IMR-90 (cell line): Measurements from ENCODE around the gene SIK3. TPM values are rescaled to one million over a fixed set of nuclear protein-coding genes. Genes with fewer than 3 reads are reported as not detected.

Experiments
- ATAC-seq: fragments of 200-7000 bp; cut with Tn5 transposase; 2 replicates; pipeline ENCODE4 v1.9.1; 2020; ENCODE audit warnings: low read depth, mild to moderate bottlenecking, moderate library complexity
- BruUV-seq: library from RNA; stranded (reverse); fragments of 400-500 nt; replicated peaks from 2 replicates; lab custom pipeline; 2021; lab: Mats Ljungman, UMichigan
- CTCF ChIA-PET: fragments of 300-600 bp; formaldehyde crosslinking; extraction: SDS; loops from one replicate; lab custom pipeline; 2021; ENCODE audit warnings: antibody characterized with exemption; lab: Yijun Ruan, JAX
- POLR2A ChIA-PET: fragments of 300-600 bp; sonication (Branson Sonifier 250); formaldehyde crosslinking; loops from one replicate; lab custom pipeline; 2022; ENCODE audit warnings: antibody characterized with exemption; ENCODE audit not compliant: unreplicated experiment; lab: Charles Lee
- DNase-seq: peaks from one replicate; pipeline ENCODE4 v3.0.0; 2013
- H2AFZ ChIP-seq: replicated peaks from 2 replicates; pipeline ENCODE3; 2013; ENCODE audit warnings: low read length, mild to moderate bottlenecking; ENCODE audit not compliant: poor library complexity
- H2AK5ac ChIP-seq: 2 replicates; pipeline ENCODE4 v1.6.1; 2013; ENCODE audit warnings: low read depth, low read length, inconsistent platforms
- H2AK9ac ChIP-seq: replicated peaks from 2 replicates; pipeline ENCODE3; 2013; ENCODE audit warnings: mild to moderate bottlenecking, low read depth, low read length, moderate library complexity; ENCODE audit not compliant: poor library complexity
- H2BK120ac ChIP-seq: 2 replicates; pipeline ENCODE4 v1.6.1; 2013; ENCODE audit warnings: low read depth, low read length, inconsistent platforms
- H2BK15ac ChIP-seq: 3 replicates; pipeline ENCODE4 v1.6.1; 2013; ENCODE audit warnings: low read depth, low read length, inconsistent platforms
- H2BK20ac ChIP-seq: 2 replicates; pipeline ENCODE4 v1.6.1; 2013; ENCODE audit warnings: low read depth, mild to moderate bottlenecking, inconsistent platforms, low read length, moderate library complexity
- H2BK5ac ChIP-seq: 2 replicates; pipeline ENCODE4 v1.6.1; 2013; ENCODE audit warnings: mild to moderate bottlenecking, low read depth, low read length, inconsistent platforms; ENCODE audit not compliant: poor library complexity, severe bottlenecking
- H3K14ac ChIP-seq: replicated peaks from 2 replicates; pipeline ENCODE4 v1.6.1; 2013; ENCODE audit warnings: low read depth, low read length, inconsistent platforms
- H3K18ac ChIP-seq: 2 replicates; pipeline ENCODE4 v1.6.1; 2013; ENCODE audit warnings: low read depth, low read length, control low read depth
- H3K23ac ChIP-seq: 2 replicates; pipeline ENCODE4 v1.6.1; 2013; ENCODE audit warnings: low read depth, low read length, inconsistent platforms
- H3K27ac ChIP-seq: 2 replicates; pipeline ENCODE4 v1.5.1; 2013; ENCODE audit warnings: mild to moderate bottlenecking, control low read depth, low read length; ENCODE audit not compliant: insufficient read depth
- H3K27me3 ChIP-seq: 2 replicates; pipeline ENCODE4 v1.6.1; 2013; ENCODE audit warnings: low read length; ENCODE audit not compliant: control insufficient read depth, insufficient read depth
- H3K36me3 ChIP-seq: 2 replicates; pipeline ENCODE4 v1.6.1; 2013; ENCODE audit warnings: low read length, mixed read lengths; ENCODE audit not compliant: control insufficient read depth, insufficient read depth
- H3K4ac ChIP-seq: 2 replicates; pipeline ENCODE4 v1.6.1; 2013; ENCODE audit warnings: low read depth, low read length, inconsistent platforms
- H3K4me1 ChIP-seq: 2 replicates; pipeline ENCODE4 v1.6.1; 2013; ENCODE audit warnings: low read length, mixed read lengths; ENCODE audit not compliant: control insufficient read depth, insufficient read depth
- H3K4me2 ChIP-seq: 2 replicates; pipeline ENCODE4 v1.6.1; 2013; ENCODE audit warnings: low read depth, mild to moderate bottlenecking, control low read depth, low read length, moderate library complexity
- H3K4me3 ChIP-seq: 2 replicates; pipeline ENCODE4 v1.5.1; 2013; ENCODE audit warnings: low read depth, mild to moderate bottlenecking, control low read depth, low read length, moderate library complexity; ENCODE audit not compliant: insufficient read depth
- H3K56ac ChIP-seq: 2 replicates; pipeline ENCODE4 v1.6.1; 2013; ENCODE audit warnings: low read length, inconsistent platforms; ENCODE audit not compliant: insufficient read depth; ENCODE audit errors: extremely low read depth
- H3K79me1 ChIP-seq, 2 experiments: 2 replicates each; pipeline ENCODE4 v1.6.1; 2013; ENCODE audit warnings: low read length in 2 of 2, inconsistent platforms in 1 of 2, low read depth in 1 of 2
- H3K9ac ChIP-seq: 2 replicates; pipeline ENCODE4 v1.6.1; 2013; ENCODE audit warnings: low read depth, low read length, control low read depth
- H3K9me1 ChIP-seq: 2 replicates; pipeline ENCODE4 v1.6.1; 2013; ENCODE audit warnings: low read length, inconsistent platforms; ENCODE audit not compliant: insufficient read depth
- H3K9me3 ChIP-seq: 2 replicates; pipeline ENCODE4 v1.6.1; 2013; ENCODE audit warnings: low read length; ENCODE audit not compliant: control insufficient read depth, insufficient read depth
- H4K20me1 ChIP-seq: 2 replicates; pipeline ENCODE4 v1.6.1; 2013; ENCODE audit warnings: low read length, inconsistent platforms; ENCODE audit not compliant: insufficient read depth
- H4K5ac ChIP-seq: 2 replicates; pipeline ENCODE4 v1.6.1; 2013; ENCODE audit warnings: mild to moderate bottlenecking, low read depth, low read length, control low read depth
- H4K8ac ChIP-seq, 2 experiments: 2 replicates each; pipeline ENCODE4 v1.6.1; 2013; ENCODE audit warnings: low read depth in 2 of 2, low read length in 2 of 2, control low read depth in 1 of 2, inconsistent platforms in 1 of 2
- H4K91ac ChIP-seq: 2 replicates; pipeline ENCODE4 v1.6.1; 2013; ENCODE audit warnings: low read depth, low read length, inconsistent platforms; ENCODE audit not compliant: insufficient read depth
- BHLHE40 ChIP-seq: fragments of 150-350 bp; IDR thresholded peaks from 2 replicates; pipeline ENCODE4 v1.6.1; 2016; ENCODE audit warnings: mild to moderate bottlenecking, low read depth, low read length
- ELK1 ChIP-seq: fragments of 150-350 bp; IDR thresholded peaks from 2 replicates; pipeline ENCODE4 v1.6.1; 2016; ENCODE audit warnings: low read depth, mild to moderate bottlenecking, low read length, moderate library complexity, borderline replicate concordance
- FOS ChIP-seq: fragments of 150-350 bp; IDR thresholded peaks from 2 replicates; pipeline ENCODE4 v1.6.1; 2016; ENCODE audit warnings: low read depth, low read length
- MAFK ChIP-seq: IDR thresholded peaks from 2 replicates; pipeline ENCODE4 v1.6.1; 2012; ENCODE audit warnings: low read depth, low read length, improper control_type of control experiment
- MAZ ChIP-seq: IDR thresholded peaks from 2 replicates; pipeline ENCODE4 v1.6.1; 2012; ENCODE audit warnings: low read depth, mild to moderate bottlenecking, low read length, improper control_type of control experiment, moderate library complexity, borderline replicate concordance
- MXI1 ChIP-seq: IDR thresholded peaks from 2 replicates; pipeline ENCODE4 v1.6.1; 2012; ENCODE audit warnings: low read depth, mild to moderate bottlenecking, low read length, moderate library complexity, borderline replicate concordance
- NFE2L2 ChIP-seq: fragments of 150-350 bp; IDR thresholded peaks from 2 replicates; pipeline ENCODE4 v1.6.1; 2016; ENCODE audit warnings: low read depth, mild to moderate bottlenecking, low read length
- POLR2A ChIP-seq: IDR thresholded peaks from 2 replicates; pipeline ENCODE4 v1.6.1; 2012; ENCODE audit warnings: mild to moderate bottlenecking, low read depth, low read length
- RAD21 ChIP-seq: IDR thresholded peaks from 2 replicates; pipeline ENCODE4 v1.6.1; 2012; ENCODE audit warnings: low read length, improper control_type of control experiment
- RCOR1 ChIP-seq: IDR thresholded peaks from 2 replicates; pipeline ENCODE4 v1.6.1; 2012; ENCODE audit warnings: mild to moderate bottlenecking, low read length, improper control_type of control experiment; ENCODE audit not compliant: insufficient replicate concordance
- RFX5 ChIP-seq: IDR thresholded peaks from 2 replicates; pipeline ENCODE4 v1.8.0; 2012; ENCODE audit warnings: low read depth, mild to moderate bottlenecking, low read length, moderate library complexity
- SMC3 ChIP-seq: fragments of 150-350 bp; IDR thresholded peaks from 2 replicates; pipeline ENCODE4 v1.6.1; 2016; ENCODE audit warnings: low read depth, mild to moderate bottlenecking, antibody characterized with exemption, low read length, moderate library complexity
- WGBS, 2 experiments: methylation state at CpG; one replicate each; pipeline versions ENCODE4 v1.1.5 to v1.1.7; 2013; ENCODE audit warnings: missing lambda C conversion rate in 2 of 2; ENCODE audit not compliant: insufficient read length in 1 of 2; ENCODE audit errors: extremely low coverage in 2 of 2; 5-methylcytosine and 5-hydroxymethylcytosine counted together
- dilution Hi-C: fragments of 300-500 bp; cut with HindIII; formaldehyde crosslinking; loops from one replicate; pipeline ENCODE4 v1.14.3; 2018; ENCODE audit warnings: low sequenced_read_pairs; ENCODE audit not compliant: unreplicated experiment
- in situ Hi-C: fragments of 300-500 bp; cut with MboI; formaldehyde crosslinking; loops from 3 replicates; pipeline ENCODE4 v1.14.3; 2019; ENCODE audit warnings: low sequenced_read_pairs, inconsistent platforms, mixed read lengths
- intact Hi-C: fragments of 100-400 bp; cut with micrococcal nuclease; formaldehyde crosslinking; loops from 2 replicates; pipeline ENCODE4 v1.10.0; 2022
- polyA plus RNA-seq, 3 experiments: library from polyadenylated mRNA; depleted of rRNA; stranded (reverse); fragments of >200 nt; gene quantifications; 2 replicates each; pipeline ENCODE4 v1.2.3, GENCODE V29; 2012; ENCODE audit warnings: low replicate concordance in 1 of 3
- total RNA-seq: library from RNA; depleted of rRNA; stranded (reverse); fragments of >200 nt; gene quantifications from 2 replicates; pipeline ENCODE4 v1.2.3, GENCODE V29; 2012
- TF ChIP-seq, protein P1 (sequence below): conservative IDR thresholded peaks from 2 replicates; pipeline ENCODE4 v1.5.1; 2012; ENCODE audit warnings: mild to moderate bottlenecking, low read depth, low read length, improper control_type of control experiment

The SIK3 gene
- total and polyA plus RNA-seq, 2 of the 4 experiments (the other 2 are of a cell fraction), result 8.2 to 9.1 TPM

DNA sequence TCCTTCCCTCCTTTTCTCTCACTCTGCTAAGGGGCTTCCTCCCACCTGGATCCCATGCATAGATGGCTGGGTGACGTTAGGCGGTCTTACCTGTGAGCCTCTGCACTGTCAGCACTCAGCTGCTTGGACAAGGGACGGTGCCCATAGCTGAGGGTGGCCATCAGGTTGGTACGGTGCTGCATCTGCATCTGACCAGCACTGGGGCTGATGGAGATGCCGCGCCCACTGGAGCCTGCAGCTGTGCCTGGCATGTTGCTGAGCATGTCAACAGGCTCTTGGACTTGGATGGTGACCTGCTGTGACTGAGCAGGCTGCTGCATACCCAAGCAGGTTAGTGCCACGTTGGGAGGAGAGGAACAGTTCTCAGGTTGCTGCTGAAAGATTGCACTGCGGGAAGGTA is 239.1 kb downstream of the SIK3 start:
- no peak for ATAC-seq
- Histone ChIP-seq H3K14ac (no peak overlapping the region), H3K36me3 (peaks cover 32% of the 10 kb centered on the region), H3K9ac (no peak overlapping the region), H4K5ac (no peak overlapping the region), H2AK9ac (no peak overlapping the region), H3K79me1 (peaks cover 0 to 9% of the 10 kb centered on the region in 2 experiments; a peak in 2 of 4 replicates), H3K27me3 (no peaks in the 10 kb centered on the region), H3K4me2 (no peak overlapping the region), H3K4me1 (peaks cover 17% of the 10 kb centered on the region), H3K56ac (no peak overlapping the region), H3K4me3 (no peak overlapping the region), H2BK120ac (no peak overlapping the region), H3K9me3 (no peaks in the 10 kb centered on the region), H2BK15ac (no peak overlapping the region), H2AK5ac (peak overlapping the region; percentile 29; the same call in 1 of the 2 replicates), H2BK5ac (no peak overlapping the region), H3K9me1 (peaks cover 15% of the 10 kb centered on the region), H4K8ac (no peak overlapping the region), H3K4ac (no peak overlapping the region), H3K27ac (no peak overlapping the region), H4K20me1 (peaks cover under 1% of the 10 kb centered on the region; the same call in 1 of the 2 replicates), H4K91ac (no peak overlapping the region), H2AFZ (no peak overlapping the region), H3K23ac (no peak overlapping the region), H3K18ac (no peak overlapping the region), H2BK20ac (no peak overlapping the region)
- ChIA-PET CTCF (no interaction called here), POLR2A (no interaction called here)
- dilution Hi-C loops (no loop called here), intact Hi-C loops (loop anchor here (10.0 kb wide), 1 partner anchor 366 kb away; no protein-coding TSS in a partner anchor), in situ Hi-C loops (no loop called here)
- 100% methylated on average over 2 of the region's 8 CpGs; no CpG with 5 or more reads in 1 of the 2 experiments for whole genome bisulfite sequencing, 2 experiments
- TF ChIP-seq POLR2A, result no peak
- TF ChIP-seq ELK1, result no peak
- no peak for TF ChIP-seq SMC3
- no peak for TF ChIP-seq MAZ
- TF ChIP-seq RAD21, result no peak
- no peak for TF ChIP-seq MAFK
- no peak for TF ChIP-seq RCOR1
- TF ChIP-seq BHLHE40, result no peak
- TF ChIP-seq MXI1, result no peak
- TF ChIP-seq NFE2L2, result no peak
- TF ChIP-seq, protein P1, sequence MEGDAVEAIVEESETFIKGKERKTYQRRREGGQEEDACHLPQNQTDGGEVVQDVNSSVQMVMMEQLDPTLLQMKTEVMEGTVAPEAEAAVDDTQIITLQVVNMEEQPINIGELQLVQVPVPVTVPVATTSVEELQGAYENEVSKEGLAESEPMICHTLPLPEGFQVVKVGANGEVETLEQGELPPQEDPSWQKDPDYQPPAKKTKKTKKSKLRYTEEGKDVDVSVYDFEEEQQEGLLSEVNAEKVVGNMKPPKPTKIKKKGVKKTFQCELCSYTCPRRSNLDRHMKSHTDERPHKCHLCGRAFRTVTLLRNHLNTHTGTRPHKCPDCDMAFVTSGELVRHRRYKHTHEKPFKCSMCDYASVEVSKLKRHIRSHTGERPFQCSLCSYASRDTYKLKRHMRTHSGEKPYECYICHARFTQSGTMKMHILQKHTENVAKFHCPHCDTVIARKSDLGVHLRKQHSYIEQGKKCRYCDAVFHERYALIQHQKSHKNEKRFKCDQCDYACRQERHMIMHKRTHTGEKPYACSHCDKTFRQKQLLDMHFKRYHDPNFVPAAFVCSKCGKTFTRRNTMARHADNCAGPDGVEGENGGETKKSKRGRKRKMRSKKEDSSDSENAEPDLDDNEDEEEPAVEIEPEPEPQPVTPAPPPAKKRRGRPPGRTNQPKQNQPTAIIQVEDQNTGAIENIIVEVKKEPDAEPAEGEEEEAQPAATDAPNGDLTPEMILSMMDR, result no peak
- TF ChIP-seq RFX5, result no peak
- no peak for TF ChIP-seq FOS
- DNase-seq, result no peak
- BruUV-seq, result no TSS peak
